Stimulated activated CD8-positive, alpha-beta memory T cell treated with anti-CD3 and anti-CD28 coated beads, Interleukin-12 subunit alpha, Interleukin-12 subunit beta, amount 100 ng/mL, for 1 hour (primary cell): ENCODE results near the gene CFC1.
"Not testable (repeated sequence)": the region's sequence is repeated elsewhere in the genome, so short reads cannot be mapped to it uniquely, and the experiment has no call there.

ENCODE experiments used
- DNase-seq: peaks from one replicate; pipeline ENCODE4 v3.0.0-alpha.2; 2020; ENCODE audit warnings: low read depth

Gene CFC1

DNA sequence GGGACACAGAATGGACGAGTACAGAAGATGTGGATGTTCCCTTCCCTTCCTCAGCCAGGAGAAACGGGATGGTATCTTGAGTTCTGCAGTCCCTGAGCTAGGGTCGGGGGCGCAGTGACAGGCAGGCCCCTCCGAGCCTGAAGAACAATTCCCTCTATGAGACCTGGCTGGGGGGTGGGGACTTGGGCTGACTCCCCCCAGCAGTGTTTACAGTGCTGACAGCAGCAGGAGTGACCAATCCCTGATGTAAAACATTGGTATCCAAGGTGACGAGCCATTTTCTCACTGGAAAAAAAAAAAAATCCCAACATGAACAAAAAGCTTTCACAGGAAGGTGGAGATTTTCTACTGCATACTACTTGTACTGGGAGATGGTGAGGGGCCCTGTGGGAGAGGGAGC lies at the start of gene CFC1:
CFC1 (minus strand) TSS at position 183 of the 400 bp plus-strand sequence. CDS start 288 bp downstream, outside the sequence.
- not testable (repeated sequence) for DNase-seq

- DNase-seq: not testable (repeated sequence)
These were observed 42.3 kb upstream of the CFC1 start for GRCh38 chr2:130641688-130642087.

- DNase-seq: not testable (repeated sequence)
These were observed 39.6 kb upstream of the CFC1 start for GRCh38 chr2:130638973-130639372.

DNA sequence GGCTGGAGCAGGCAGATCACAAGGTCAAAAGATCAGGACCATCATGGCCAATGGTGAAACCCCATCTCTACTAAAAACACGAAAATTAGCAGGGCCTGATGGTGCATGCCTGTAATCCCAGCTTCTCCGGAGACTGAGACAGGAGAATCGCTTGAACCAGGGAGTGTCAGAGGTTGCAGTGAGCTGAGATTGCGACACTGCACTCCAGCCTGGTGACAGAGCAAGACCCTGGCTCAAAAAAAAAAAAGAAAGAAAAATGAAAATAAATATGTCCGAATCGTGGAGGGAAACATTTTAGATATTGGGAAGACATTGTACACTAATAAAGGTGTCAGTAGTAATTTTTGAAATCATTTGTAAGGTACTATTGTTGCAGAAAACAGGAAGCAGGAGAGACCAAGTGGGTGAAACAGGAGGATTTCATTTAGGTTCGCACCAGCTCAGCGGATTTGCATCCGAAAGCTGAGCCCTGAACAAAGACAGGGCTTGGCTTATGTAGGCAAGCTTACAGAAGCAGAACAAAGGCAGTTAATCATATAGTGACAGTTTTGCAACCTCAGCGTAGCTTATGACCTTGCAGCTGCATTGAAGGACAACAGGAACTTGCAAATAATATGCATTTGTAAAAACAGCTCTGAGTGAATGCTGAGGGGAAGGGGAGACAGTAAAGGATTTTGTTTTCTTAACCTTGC lies 29.6 kb upstream of the CFC1 start:
- DNase-seq: not testable (repeated sequence)

DNA sequence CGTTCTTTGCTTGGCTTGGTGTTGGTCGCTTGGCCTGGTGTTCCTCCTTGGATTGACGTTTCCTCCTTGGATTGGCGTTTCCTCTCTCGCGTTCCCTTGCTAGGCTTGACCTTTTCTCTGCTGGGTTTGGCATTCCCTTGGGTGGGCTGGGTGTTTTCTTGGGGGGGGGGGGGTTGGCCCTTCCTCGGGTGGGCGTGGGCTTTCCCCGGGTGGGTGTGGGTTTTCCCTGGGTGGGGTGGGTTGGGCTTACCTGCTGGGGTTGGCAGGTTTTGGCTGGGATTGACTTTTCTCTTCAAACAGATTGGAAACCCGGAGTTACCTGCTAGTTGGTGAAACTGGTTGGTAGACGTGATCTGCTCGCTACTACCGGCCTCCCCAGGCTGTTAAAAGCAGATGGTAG lies 11.8 kb upstream of the CFC1 start, which contains the start of gene POTEJ:
POTEJ (plus strand) TSS at position 301 of the 400 bp plus-strand sequence; CDS start at position 394, 93 bp downstream.
- not testable (repeated sequence) for DNase-seq

- DNase-seq: not testable (repeated sequence)
These were observed 11.1 kb upstream of the CFC1 start for GRCh38 chr2:130610486-130610885.

DNA sequence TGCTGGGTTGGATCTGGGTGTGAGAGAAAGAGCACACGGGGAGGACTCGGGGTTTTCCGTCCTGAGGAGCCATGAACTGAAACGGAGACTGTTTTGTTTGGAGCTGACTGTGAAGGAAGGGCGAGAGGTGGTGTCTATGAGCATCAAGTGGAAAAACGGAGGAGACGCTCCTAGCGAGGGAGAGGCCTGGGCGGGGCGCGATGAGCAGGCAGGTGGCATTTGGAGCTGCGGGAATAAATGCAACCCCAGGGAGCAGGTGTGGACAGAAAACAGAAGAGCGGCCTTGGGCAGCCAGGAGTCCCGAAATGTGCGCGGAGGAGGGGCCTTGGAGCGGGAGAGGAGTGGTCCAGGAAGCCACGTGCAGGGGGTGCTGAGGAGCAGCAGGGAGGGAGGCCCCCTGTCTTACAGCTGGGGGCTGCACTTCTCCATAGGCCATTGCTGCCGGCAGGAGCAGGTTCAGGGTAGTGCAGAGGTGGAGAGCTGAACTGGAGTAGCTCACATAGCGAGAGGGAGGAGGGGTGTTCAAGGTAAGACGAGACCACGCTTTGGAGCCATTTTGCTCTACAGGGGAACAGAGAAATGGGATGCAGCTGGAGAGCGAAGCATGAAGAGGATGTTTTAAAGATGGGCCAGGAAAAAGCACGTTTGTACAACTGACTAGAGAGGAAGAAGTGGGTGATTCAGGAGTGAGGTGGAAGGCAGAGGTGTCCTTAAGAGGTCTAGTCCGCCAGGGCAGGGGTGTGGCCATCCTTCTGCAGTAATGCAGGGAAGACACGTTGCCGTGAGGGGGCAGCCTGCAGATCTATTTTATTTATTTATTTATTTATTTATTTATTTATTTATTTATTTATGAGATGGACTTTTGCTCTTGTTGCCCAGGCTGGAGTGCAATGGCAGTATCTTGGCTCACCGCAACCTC lies 9.9 kb upstream of the CFC1 start:
- DNase-seq: not testable (repeated sequence)

GRCh38 chr2:130608276-130609001 lies 9.1 kb upstream of the CFC1 start:
- DNase-seq: not testable (repeated sequence)

GRCh38 chr2:130601648-130602302 lies 2.4 kb upstream of the CFC1 start:
- DNase-seq: not testable (repeated sequence)

GRCh38 chr2:130599926-130600325 lies 551 bp upstream of the CFC1 start:
- DNase-seq: not testable (repeated sequence)

DNA sequence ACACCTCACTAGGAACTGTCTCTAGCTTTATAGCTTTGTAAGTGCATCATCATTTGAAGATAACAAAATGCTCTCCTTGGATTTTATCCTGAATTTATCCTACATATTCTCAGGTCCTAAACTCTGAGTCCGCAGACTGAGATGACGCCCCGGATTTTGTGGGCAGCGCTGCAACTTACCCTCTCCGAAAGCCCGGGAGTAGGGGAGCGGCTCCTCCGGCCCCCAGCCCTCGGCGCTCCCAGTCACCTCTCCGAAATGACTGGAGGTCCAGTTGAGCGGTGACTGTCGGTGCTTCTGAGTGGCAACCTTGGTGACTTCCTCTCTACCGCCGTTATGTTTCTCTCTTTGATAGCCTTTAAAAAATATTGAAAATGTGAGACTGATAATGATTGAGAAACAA lies 912 bp downstream of the CFC1 start:
- DNase-seq: not testable (repeated sequence)

DNA sequence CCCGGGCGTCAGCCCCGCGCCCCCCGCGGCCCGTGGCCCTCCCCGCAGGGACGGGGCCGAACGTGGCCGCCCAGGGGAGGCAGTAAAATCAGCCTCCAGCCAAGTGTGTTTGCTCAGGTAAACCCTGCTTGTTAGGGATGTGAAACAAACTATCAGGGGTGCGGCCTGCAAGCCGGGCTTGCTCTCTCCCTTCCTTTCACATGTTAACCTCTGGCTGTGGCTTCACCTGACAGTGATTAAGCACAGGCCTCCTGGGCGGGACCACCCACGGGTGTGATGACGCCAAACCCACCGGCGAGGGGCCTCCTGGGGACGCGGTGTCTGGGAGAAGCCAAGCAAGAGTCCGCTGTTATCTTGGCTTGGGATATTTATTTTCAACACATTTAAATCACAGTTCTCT lies 1.4 kb downstream of the CFC1 start:
- DNase-seq: not testable (repeated sequence)

DNA sequence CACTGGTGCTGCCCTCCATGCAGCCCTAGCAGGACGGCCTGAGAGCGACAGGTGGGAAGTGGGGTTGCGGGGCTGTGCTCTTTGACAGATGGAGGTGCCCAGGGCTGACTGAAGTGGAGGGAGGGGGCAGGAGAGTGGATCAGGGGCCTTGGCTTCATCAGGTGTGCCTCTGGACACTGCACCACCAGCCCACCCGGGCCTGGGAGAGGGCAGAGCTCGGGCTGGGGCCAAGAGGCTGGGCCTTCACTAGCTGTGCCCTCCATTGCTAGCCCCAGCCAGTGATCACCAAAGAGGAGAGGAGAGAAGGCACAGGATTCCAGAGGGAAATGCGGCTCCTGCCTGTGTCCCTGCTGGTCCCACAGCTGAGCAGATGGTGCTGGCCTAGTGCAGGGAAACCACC lies 2.6 kb downstream of the CFC1 start:
- not testable (repeated sequence) for DNase-seq

DNA sequence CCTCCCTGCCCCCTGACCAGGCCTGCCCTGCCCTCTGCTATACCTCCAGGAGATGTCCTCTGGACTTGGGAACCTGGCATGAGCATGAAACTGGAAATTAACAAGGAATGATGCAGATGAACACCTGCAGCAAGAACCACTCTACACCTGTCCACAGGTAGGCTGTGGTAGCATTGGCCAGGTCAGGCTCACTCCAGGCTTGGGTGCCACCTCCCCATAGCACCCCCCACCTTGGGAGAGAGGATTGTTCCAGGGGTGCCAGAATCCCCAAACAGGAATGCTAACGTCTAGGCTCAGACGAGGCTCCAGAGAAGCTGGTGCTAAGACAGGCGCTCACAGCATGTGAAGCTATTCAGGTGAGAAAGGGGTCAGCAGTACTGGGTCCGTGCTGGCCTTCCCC lies 5.4 kb downstream of the CFC1 start:
- DNase-seq: not testable (repeated sequence)

GRCh38 chr2:130592791-130593414 lies 6.5 kb downstream of the CFC1 start:
- not testable (repeated sequence) for DNase-seq

- DNase-seq: not testable (repeated sequence)
These were observed 8.5 kb downstream of the CFC1 start for GRCh38 chr2:130590842-130591359.

DNA sequence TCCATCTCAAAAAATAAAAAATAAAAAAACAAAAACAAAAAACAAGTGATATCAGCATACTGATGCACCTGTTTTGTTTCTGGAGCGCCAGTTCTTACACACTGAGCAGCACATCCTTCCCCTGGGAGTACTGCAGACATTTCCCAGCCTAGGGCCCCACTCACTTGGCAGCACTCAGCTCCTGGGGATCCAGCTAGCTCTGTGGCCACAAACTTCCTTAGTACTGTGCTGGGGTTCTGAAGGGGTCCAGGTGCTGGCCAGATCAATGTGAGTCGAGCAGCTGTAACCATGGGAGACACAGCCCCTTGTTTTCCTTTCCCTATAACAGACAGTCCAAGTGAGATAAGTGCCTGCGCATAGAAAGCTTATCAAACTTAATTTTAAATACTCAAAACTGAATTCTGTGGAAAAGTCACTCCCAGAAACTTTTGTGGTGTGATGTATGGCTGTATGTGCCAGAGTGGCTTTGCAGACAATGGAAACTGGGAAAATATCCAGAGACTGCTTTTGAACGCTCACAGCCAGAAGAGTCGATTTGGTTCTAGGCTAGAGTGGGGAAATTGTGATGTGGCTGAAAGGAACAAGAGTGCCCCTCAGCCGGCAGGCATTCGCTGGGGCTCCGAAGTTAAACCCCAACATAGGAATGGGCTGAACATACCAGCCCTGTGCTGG lies 9.1 kb downstream of the CFC1 start:
- not testable (repeated sequence) for DNase-seq

DNA sequence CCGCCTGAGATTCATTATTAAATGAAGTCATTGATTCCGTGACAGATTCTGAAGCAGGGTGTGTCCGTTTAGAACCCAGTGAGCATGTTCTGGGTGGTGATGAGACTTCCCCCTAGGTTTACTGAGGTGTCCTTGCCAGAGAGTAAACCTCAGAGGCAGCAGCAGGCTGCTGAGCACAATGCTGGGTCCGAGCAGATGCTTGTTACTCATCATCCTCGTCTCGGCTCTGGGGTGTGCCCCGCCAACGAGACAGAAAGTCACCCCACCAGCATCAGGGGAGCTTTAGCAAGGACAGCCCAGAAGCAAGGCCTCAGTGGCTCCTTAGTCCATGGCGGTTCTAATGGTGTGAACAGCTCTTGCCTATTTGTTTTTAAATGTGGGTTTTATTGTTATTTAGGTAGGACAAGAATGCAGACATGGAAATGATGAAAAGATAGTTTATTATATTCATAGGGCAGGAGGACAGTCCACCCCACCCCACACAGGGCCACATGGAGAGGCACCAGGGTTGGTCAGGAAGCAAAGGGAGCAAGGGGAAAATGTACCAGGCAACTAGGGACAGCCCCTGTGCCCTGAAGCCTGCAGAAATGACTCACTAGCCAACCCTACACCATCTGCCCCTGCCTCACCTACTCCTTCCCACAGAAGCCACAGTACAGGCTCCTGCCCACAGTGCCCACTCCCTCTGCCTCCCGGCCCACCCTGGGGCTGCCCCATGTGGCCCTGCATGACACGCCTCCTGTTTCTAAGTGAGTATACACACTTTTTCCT lies 10.5 kb downstream of the CFC1 start:
- not testable (repeated sequence) for DNase-seq

GRCh38 chr2:130584726-130585125 lies 14.6 kb downstream of the CFC1 start:
- not testable (repeated sequence) for DNase-seq
